Calu3 (cell line): ENCODE measurements around the gene SLC9A2. TPM values are rescaled to one million over a fixed set of nuclear protein-coding genes. Genes with fewer than 3 reads are reported as not detected.
A peak's percentile ranks its signal among the peaks of the same experiment; 100 is the strongest.

Experiments used
- BruUV-seq: library from RNA; stranded (reverse); fragments of 400-500 nt; replicated peaks from 2 replicates; lab custom pipeline; 2021; lab: Mats Ljungman, UMichigan
- CTCF ChIA-PET: fragments of 300-600 bp; sonication (Branson Sonifier 250); formaldehyde crosslinking; loops from one replicate; lab custom pipeline; 2022; ENCODE audit warnings: antibody characterized with exemption; lab: Charles Lee
- DNase-seq: peaks from one replicate; pipeline ENCODE4 v3.0.0; 2022
- H3K27ac Mint-ChIP-seq: one replicate; pipeline ENCODE4 v1.8.0; 2022; ENCODE audit warnings: mixed read lengths; ENCODE audit not compliant: unreplicated experiment
- H3K27me3 Mint-ChIP-seq: one replicate; pipeline ENCODE4 v1.8.0; 2022; ENCODE audit warnings: mixed read lengths; ENCODE audit not compliant: unreplicated experiment
- H3K36me3 Mint-ChIP-seq: one replicate; pipeline ENCODE4 v1.8.0; 2022; ENCODE audit warnings: mild to moderate bottlenecking, moderate library complexity, mixed read lengths; ENCODE audit not compliant: insufficient read depth, unreplicated experiment
- H3K4me1 Mint-ChIP-seq: one replicate; pipeline ENCODE4 v1.8.0; 2022; ENCODE audit warnings: mild to moderate bottlenecking, low read depth, mixed read lengths; ENCODE audit not compliant: unreplicated experiment
- H3K4me3 Mint-ChIP-seq: one replicate; pipeline ENCODE4 v1.8.0; 2022; ENCODE audit warnings: mild to moderate bottlenecking, low read depth, moderate library complexity, mixed read lengths; ENCODE audit not compliant: unreplicated experiment
- H3K9me3 Mint-ChIP-seq: one replicate; pipeline ENCODE4 v1.8.0; 2022; ENCODE audit warnings: low read depth, mixed read lengths; ENCODE audit not compliant: unreplicated experiment
- intact Hi-C: fragments of 100-400 bp; cut with micrococcal nuclease; formaldehyde crosslinking; loops from one replicate; pipeline ENCODE4 v1.10.0; 2022; ENCODE audit not compliant: unreplicated experiment
- total RNA-seq: library from RNA; stranded (reverse); gene quantifications from 2 replicates; pipeline ENCODE4 v1.2.3, GENCODE V29; 2022
- TF ChIP-seq, protein P1 (sequence below): fragments of 200-600 bp; IDR thresholded peaks from one replicate; pipeline ENCODE4 v1.8.0; 2022; ENCODE audit warnings: antibody characterized with exemption; ENCODE audit not compliant: unreplicated experiment

Gene SLC9A2
- total RNA-seq, 1 experiment from 2014 or later: 5.7 TPM

DNA sequence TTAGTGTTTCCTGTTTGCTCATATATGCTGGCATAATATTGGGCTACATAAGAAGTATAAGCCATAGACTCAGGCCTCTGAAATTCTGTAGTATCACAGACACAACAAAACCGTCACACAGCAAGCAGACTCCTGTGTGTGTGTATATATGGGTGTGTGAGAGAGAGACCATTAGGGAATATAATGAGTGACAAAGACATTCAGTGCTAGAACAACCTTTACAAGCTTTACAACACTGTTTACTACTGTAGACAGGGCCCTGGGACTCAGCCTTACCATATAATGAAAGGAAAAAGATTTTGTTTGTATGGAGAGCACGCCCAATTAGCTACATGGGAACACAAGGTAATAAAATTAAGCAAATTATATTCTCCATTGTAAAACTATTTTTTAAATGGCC, 77.1 kb downstream of the SLC9A2 start:
- CTCF ChIA-PET: no interaction called here
- intact Hi-C loops: no loop called here
- Mint-ChIP-seq H3K27me3 (no peaks in the 10 kb centered on the region), H3K4me1 (no peaks in the 10 kb centered on the region), H3K4me3 (no peak overlapping the region), H3K9me3 (no peaks in the 10 kb centered on the region), H3K27ac (no peak overlapping the region), H3K36me3 (no peaks in the 10 kb centered on the region)
- TF ChIP-seq, protein P1, sequence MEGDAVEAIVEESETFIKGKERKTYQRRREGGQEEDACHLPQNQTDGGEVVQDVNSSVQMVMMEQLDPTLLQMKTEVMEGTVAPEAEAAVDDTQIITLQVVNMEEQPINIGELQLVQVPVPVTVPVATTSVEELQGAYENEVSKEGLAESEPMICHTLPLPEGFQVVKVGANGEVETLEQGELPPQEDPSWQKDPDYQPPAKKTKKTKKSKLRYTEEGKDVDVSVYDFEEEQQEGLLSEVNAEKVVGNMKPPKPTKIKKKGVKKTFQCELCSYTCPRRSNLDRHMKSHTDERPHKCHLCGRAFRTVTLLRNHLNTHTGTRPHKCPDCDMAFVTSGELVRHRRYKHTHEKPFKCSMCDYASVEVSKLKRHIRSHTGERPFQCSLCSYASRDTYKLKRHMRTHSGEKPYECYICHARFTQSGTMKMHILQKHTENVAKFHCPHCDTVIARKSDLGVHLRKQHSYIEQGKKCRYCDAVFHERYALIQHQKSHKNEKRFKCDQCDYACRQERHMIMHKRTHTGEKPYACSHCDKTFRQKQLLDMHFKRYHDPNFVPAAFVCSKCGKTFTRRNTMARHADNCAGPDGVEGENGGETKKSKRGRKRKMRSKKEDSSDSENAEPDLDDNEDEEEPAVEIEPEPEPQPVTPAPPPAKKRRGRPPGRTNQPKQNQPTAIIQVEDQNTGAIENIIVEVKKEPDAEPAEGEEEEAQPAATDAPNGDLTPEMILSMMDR: no peak
- no TSS peak for BruUV-seq
- DNase-seq: no peak

DNA sequence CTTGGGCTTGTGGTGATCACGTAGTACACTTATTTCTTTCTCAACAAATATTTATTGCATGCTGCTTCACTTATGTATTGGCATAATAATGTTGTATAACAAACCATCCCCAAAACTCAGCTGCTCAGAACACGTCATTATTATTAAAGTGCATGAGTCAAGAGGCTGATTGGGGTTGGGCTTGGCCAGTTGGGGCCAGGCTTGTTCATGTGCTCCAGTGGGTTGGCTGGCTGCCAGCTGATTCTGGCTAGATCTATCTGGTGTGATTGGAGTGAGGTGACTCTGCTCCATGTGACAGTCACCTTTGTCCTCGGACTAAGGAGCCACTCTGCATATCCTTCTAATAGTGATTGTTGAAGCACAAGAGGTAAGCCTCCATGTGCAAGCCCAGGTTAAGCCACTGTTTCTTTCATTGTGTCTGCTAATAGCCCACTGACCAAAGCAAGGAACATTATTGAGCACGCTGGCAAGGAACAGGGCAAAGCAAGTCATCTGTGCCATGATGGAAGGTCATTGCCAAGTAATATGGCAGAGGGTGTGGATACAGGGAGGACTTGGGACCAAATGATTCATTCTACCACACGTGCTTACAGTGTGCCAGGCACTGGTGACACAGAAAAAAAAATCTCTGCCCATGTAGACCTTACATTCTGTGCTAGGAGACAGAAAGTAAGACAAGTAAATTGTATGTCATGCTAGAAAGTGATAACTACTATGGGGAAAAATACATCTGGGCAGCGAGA, 79.2 kb downstream of the SLC9A2 start:
- Mint-ChIP-seq H3K36me3 (no peaks in the 10 kb centered on the region), H3K9me3 (no peaks in the 10 kb centered on the region), H3K27me3 (no peaks in the 10 kb centered on the region), H3K4me1 (no peaks in the 10 kb centered on the region), H3K27ac (no peak overlapping the region), H3K4me3 (no peak overlapping the region)
- no peak for DNase-seq
- intact Hi-C loops: no loop called here
- no TSS peak for BruUV-seq
- CTCF ChIA-PET: no interaction called here
- TF ChIP-seq, protein P1: no peak

DNA sequence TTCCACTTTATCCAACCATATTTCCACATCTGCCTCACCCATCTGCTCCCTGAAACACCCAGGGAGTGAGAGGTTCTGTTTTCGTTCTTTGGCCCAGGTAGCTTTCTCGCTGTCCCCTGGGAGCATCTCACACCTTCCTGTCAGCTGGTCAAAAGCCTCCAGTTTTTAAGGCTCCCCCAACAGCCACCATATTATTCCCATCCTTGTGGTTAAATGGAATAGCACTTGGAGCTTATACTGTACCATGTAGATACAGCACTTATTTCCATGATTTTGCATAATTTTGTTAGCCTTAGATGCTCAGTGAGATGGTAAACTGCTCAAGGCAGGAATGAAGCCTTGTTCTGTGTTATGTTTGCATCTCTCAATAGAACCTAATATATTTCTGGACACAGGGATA, 84.0 kb downstream of the SLC9A2 start:
- DNase-seq: no peak
- TF ChIP-seq, protein P1: no peak
- Mint-ChIP-seq H3K36me3 (peaks cover 3% of the 10 kb centered on the region), H3K9me3 (no peaks in the 10 kb centered on the region), H3K4me1 (peaks cover 3% of the 10 kb centered on the region), H3K4me3 (no peak overlapping the region), H3K27me3 (no peaks in the 10 kb centered on the region), H3K27ac (no peak overlapping the region)
- no TSS peak for BruUV-seq
- intact Hi-C loops: loop anchor here (1.0 to 10.0 kb wide), 3 partner anchors 83 to 259 kb away; partner anchors contain the start of gene SLC9A4
- CTCF ChIA-PET: interaction anchor here (0.7 to 1.4 kb wide), 4 partner anchors 42 to 230 kb away, joined by 3 to 9 read pairs (median 6); partner anchors contain the start of gene SLC9A4

DNA sequence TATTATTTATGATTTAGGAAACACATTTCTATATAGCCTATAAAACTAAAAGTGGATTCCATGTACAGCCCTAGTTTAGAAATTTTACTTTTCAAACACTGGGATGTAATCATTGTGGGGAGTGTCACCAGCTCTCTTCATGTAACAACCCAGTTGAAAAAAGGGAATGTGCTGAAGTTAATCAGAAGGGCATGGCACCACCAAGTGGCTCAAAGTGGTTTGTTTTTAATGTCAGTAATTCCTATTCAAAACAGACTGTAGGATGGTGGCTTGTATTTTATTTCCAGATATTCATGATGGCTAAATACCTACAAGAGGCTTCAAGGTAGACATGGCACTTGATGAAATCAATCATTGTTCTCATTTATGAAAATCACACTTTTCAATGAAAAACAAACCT, 84.4 kb downstream of the SLC9A2 start:
- TF ChIP-seq, protein P1: no peak
- intact Hi-C loops: loop anchor here (1.0 to 10.0 kb wide), 3 partner anchors 83 to 259 kb away; partner anchors contain the start of gene SLC9A4
- CTCF ChIA-PET: interaction anchor here (0.7 to 1.4 kb wide), 4 partner anchors 42 to 231 kb away, joined by 3 to 9 read pairs (median 6); partner anchors contain the start of gene SLC9A4
- BruUV-seq: no TSS peak
- Mint-ChIP-seq H3K27me3 (no peaks in the 10 kb centered on the region), H3K4me3 (no peak overlapping the region), H3K36me3 (peaks cover 4% of the 10 kb centered on the region), H3K27ac (no peak overlapping the region), H3K9me3 (no peaks in the 10 kb centered on the region), H3K4me1 (peaks cover 8% of the 10 kb centered on the region)
- peak; percentile 37 for DNase-seq
